CD14-positive monocyte (primary cell): ENCODE measurements around the gene SMIM27. TPM values are rescaled to one million over a fixed set of nuclear protein-coding genes. Genes with fewer than 3 reads are reported as not detected.

Source experiments
- DNase-seq, 3 donors: peaks; one replicate each; pipeline ENCODE4 v3.0.0-alpha.2; 2011 to 2022
- H2AFZ ChIP-seq: 2 replicates; pipeline ENCODE4 v1.6.0; 2012; ENCODE audit warnings: mild to moderate bottlenecking, low read depth, low read length, inconsistent platforms; ENCODE audit not compliant: insufficient read depth, poor library complexity, severe bottlenecking
- H3K27ac ChIP-seq, 2 donors: 1 replicate in 1 of 2; 2 replicates in 1 of 2; pipeline ENCODE4 v1.5.1; 2012 to 2013; ENCODE audit warnings: low read length in 2 of 2, control low read depth in 1 of 2, inconsistent platforms in 1 of 2, low read depth in 1 of 2, mild to moderate bottlenecking in 1 of 2
- H3K27me3 ChIP-seq, 2 donors: one replicate each; pipeline versions ENCODE4 v1.6.0 to v1.6.1; 2011 to 2013; ENCODE audit warnings: low read length in 2 of 2; ENCODE audit not compliant: control insufficient read depth in 2 of 2, insufficient read depth in 2 of 2
- H3K36me3 ChIP-seq, 2 donors: replicated peaks in 1 of 2; 1 replicate in 1 of 2; 2 replicates in 1 of 2; pipeline versions ENCODE4 v1.5.1 to v1.6.1; 2012 to 2013; ENCODE audit warnings: low read length in 2 of 2, control low read depth in 1 of 2, inconsistent platforms in 1 of 2, mild to moderate bottlenecking in 1 of 2; ENCODE audit not compliant: insufficient read depth in 2 of 2, control insufficient read depth in 1 of 2
- H3K4me1 ChIP-seq, 2 donors: 1 replicate in 1 of 2; 2 replicates in 1 of 2; pipeline versions ENCODE4 v1.5.1 to v1.6.1; 2012 to 2013; ENCODE audit warnings: low read length in 2 of 2, control low read depth in 1 of 2, inconsistent platforms in 1 of 2, mild to moderate bottlenecking in 1 of 2, moderate library complexity in 1 of 2; ENCODE audit not compliant: insufficient read depth in 2 of 2, control insufficient read depth in 1 of 2
- H3K4me2 ChIP-seq: replicated peaks from 2 replicates; pipeline ENCODE3; 2012; ENCODE audit warnings: low read length, moderate library complexity, mild to moderate bottlenecking; ENCODE audit not compliant: poor library complexity, severe bottlenecking; ENCODE audit errors: extremely low read depth
- H3K4me3 ChIP-seq, 3 experiments: fragments of 200-600 bp in 1 of 3; sonication (generic) in 1 of 3; replicated peaks in 1 of 3; 1 replicate in 2 of 3; 2 replicates in 1 of 3; pipeline ENCODE4 v1.5.1; 2011 to 2013; ENCODE audit warnings: low read length in 3 of 3, mild to moderate bottlenecking in 3 of 3, control low read depth in 2 of 3, low read depth in 2 of 3, inconsistent platforms in 1 of 3, moderate library complexity in 1 of 3
- H3K79me2 ChIP-seq: 2 replicates; pipeline ENCODE4 v1.6.0; 2012; ENCODE audit warnings: mild to moderate bottlenecking, control low read depth, inconsistent platforms, low read length, moderate library complexity; ENCODE audit not compliant: insufficient read depth
- H3K9ac ChIP-seq: 2 replicates; pipeline ENCODE4 v1.6.0; 2017; ENCODE audit warnings: low read length, mild to moderate bottlenecking; ENCODE audit not compliant: insufficient read depth, poor library complexity, severe bottlenecking
- H3K9me3 ChIP-seq, 2 donors: replicated peaks in 1 of 2; 1 replicate in 1 of 2; 2 replicates in 1 of 2; pipeline versions ENCODE4 v1.5.1 to v1.6.1; 2012 to 2013; ENCODE audit warnings: low read length in 2 of 2, control low read depth in 1 of 2; ENCODE audit not compliant: control insufficient read depth in 1 of 2, insufficient read depth in 1 of 2
- H4K20me1 ChIP-seq: 2 replicates; pipeline ENCODE4 v1.6.0; 2012; ENCODE audit warnings: mild to moderate bottlenecking, low read length, control low read depth, moderate library complexity; ENCODE audit not compliant: insufficient read depth
- H3K27ac Mint-ChIP-seq, 7 donors: one replicate each; pipeline ENCODE4 v1.8.0; 2020; ENCODE audit warnings: mild to moderate bottlenecking in 7 of 7, mixed read lengths in 7 of 7, moderate library complexity in 6 of 7, inconsistent platforms in 2 of 7
- H3K27me3 Mint-ChIP-seq, 3 donors: one replicate each; pipeline ENCODE4 v1.8.0; 2021 to 2022; ENCODE audit warnings: low read depth in 3 of 3, mild to moderate bottlenecking in 3 of 3, mixed read lengths in 3 of 3, moderate library complexity in 3 of 3, inconsistent platforms in 1 of 3
- H3K36me3 Mint-ChIP-seq, 2 donors: one replicate each; pipeline ENCODE4 v1.8.0; 2020; ENCODE audit warnings: mixed read lengths in 2 of 2, inconsistent platforms in 1 of 2, mild to moderate bottlenecking in 1 of 2
- H3K4me1 Mint-ChIP-seq: one replicate; pipeline ENCODE4 v1.8.0; 2020; ENCODE audit warnings: mild to moderate bottlenecking, mixed read lengths
- H3K4me3 Mint-ChIP-seq, 2 donors: one replicate each; pipeline ENCODE4 v1.8.0; 2020; ENCODE audit warnings: mild to moderate bottlenecking in 2 of 2, mixed read lengths in 2 of 2, moderate library complexity in 1 of 2
- H3K9me3 Mint-ChIP-seq, 7 donors: one replicate each; pipeline ENCODE4 v1.8.0; 2020 to 2022; ENCODE audit warnings: mixed read lengths in 7 of 7, mild to moderate bottlenecking in 6 of 7, moderate library complexity in 6 of 7, inconsistent platforms in 2 of 7
- WGBS: methylation state at CpG from one replicate; pipeline ENCODE4 v1.1.5; 2013; ENCODE audit warnings: missing lambda C conversion rate; ENCODE audit not compliant: insufficient coverage; 5-methylcytosine and 5-hydroxymethylcytosine counted together
- intact Hi-C, 2 donors: fragments of 100-400 bp; cut with micrococcal nuclease; formaldehyde crosslinking; loops; one replicate each; pipeline versions ENCODE4 v1.15.0 to v1.15.1; 2023
- polyA plus RNA-seq, 3 donors: library from polyadenylated mRNA; depleted of rRNA in 1 of 3; unstranded in 2 of 3; stranded (reverse) in 1 of 3; fragments of 300-500 nt in 2 of 3; fragments of >200 nt in 1 of 3; fragmentation: Illumina TruSeq in 2 of 3; gene quantifications; 1 replicate in 2 of 3; 2 replicates in 1 of 3; pipeline ENCODE4 v1.2.3, GENCODE V29; 2012 to 2021
- TF ChIP-seq, protein P1 (sequence below): fragments of 200-600 bp; IDR thresholded peaks from one replicate; pipeline ENCODE4 v1.8.0; 2022; ENCODE audit warnings: antibody characterized with exemption, mild to moderate bottlenecking

The SMIM27 gene
- polyA plus RNA-seq, 3 donors = 3.4 to 29.5 (median 27.9) TPM

- WGBS = no CpG with 5 or more reads among the region's 3 CpGs
- DNase-seq = no peak
- no peak overlapping the region for H3K27ac Mint-ChIP-seq
- Histone ChIP-seq H3K4me2 (no peak overlapping the region), H3K9me3 (no peaks in the 10 kb centered on the region), H3K4me3 (no peak overlapping the region), H3K36me3 (no peaks in the 10 kb centered on the region), H3K9ac (no peak overlapping the region), H3K4me1 (no peaks in the 10 kb centered on the region), H3K27ac (no peak overlapping the region), H4K20me1 (no peaks in the 10 kb centered on the region), H2AFZ (no peak overlapping the region), H3K79me2 (no peaks in the 10 kb centered on the region), H3K27me3 (peaks cover 12 to 14% of the 10 kb centered on the region in 2 donors)
- TF ChIP-seq, protein P1, sequence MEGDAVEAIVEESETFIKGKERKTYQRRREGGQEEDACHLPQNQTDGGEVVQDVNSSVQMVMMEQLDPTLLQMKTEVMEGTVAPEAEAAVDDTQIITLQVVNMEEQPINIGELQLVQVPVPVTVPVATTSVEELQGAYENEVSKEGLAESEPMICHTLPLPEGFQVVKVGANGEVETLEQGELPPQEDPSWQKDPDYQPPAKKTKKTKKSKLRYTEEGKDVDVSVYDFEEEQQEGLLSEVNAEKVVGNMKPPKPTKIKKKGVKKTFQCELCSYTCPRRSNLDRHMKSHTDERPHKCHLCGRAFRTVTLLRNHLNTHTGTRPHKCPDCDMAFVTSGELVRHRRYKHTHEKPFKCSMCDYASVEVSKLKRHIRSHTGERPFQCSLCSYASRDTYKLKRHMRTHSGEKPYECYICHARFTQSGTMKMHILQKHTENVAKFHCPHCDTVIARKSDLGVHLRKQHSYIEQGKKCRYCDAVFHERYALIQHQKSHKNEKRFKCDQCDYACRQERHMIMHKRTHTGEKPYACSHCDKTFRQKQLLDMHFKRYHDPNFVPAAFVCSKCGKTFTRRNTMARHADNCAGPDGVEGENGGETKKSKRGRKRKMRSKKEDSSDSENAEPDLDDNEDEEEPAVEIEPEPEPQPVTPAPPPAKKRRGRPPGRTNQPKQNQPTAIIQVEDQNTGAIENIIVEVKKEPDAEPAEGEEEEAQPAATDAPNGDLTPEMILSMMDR = no peak
- intact Hi-C loops = loop anchor here in 1 of 2 donors (5.0 kb wide), 1 partner anchor 392 kb away; no protein-coding TSS in a partner anchor
- H3K4me3 Mint-ChIP-seq = no peak overlapping the region
- H3K27me3 Mint-ChIP-seq = peaks cover 23 to 42% (median 25%) of the 10 kb centered on the region in 3 donors
- H3K36me3 Mint-ChIP-seq = no peaks in the 10 kb centered on the region
- no peaks in the 10 kb centered on the region for H3K9me3 Mint-ChIP-seq
- no peaks in the 10 kb centered on the region for H3K4me1 Mint-ChIP-seq
Measured at GRCh38 chr9:32580631-32581300, 28.6 kb downstream of the SMIM27 start.

- H3K4me1 Mint-ChIP-seq = no peaks in the 10 kb centered on the region
- Histone ChIP-seq H3K27me3 (peaks cover 12 to 14% of the 10 kb centered on the region in 2 donors), H3K9me3 (no peaks in the 10 kb centered on the region), H2AFZ (no peak overlapping the region), H3K9ac (no peak overlapping the region), H3K27ac (no peak overlapping the region), H3K4me2 (no peak overlapping the region), H3K4me3 (no peak overlapping the region), H3K79me2 (no peaks in the 10 kb centered on the region), H4K20me1 (no peaks in the 10 kb centered on the region), H3K4me1 (no peaks in the 10 kb centered on the region), H3K36me3 (no peaks in the 10 kb centered on the region)
- H3K9me3 Mint-ChIP-seq = no peaks in the 10 kb centered on the region
- TF ChIP-seq, protein P1 = peak; percentile 14
- intact Hi-C loops = loop anchor here in 1 of 2 donors (5.0 kb wide), 1 partner anchor 391 kb away; no protein-coding TSS in a partner anchor
- peaks cover 23 to 40% (median 24%) of the 10 kb centered on the region in 3 donors for H3K27me3 Mint-ChIP-seq
- no CpG with 5 or more reads among the region's 3 CpGs for WGBS
- no peaks in the 10 kb centered on the region for H3K36me3 Mint-ChIP-seq
- peak in 2 of 3 donors; percentile 9 to 14 for DNase-seq
- no peak overlapping the region for H3K27ac Mint-ChIP-seq
- H3K4me3 Mint-ChIP-seq = no peak overlapping the region
Measured at GRCh38 chr9:32581512-32582143, 29.5 kb downstream of the SMIM27 start.
